Upper lobe of left lung (tissue), 4 donors: ENCODE measurements around the gene BTBD6.
"Not testable (repeated sequence)": the region's sequence is repeated elsewhere in the genome, so short reads cannot be mapped to it uniquely, and the experiment has no call there.

Experiments
- POLR2A ChIP-seq, 4 donors: fragments of 450-650 bp; IDR thresholded peaks; one replicate each; pipeline ENCODE4 v1.5.1; 2016 to 2017; ENCODE audit warnings: antibody characterized with exemption in 4 of 4, mild to moderate bottlenecking in 2 of 4
- POLR2AphosphoS5 ChIP-seq, 2 donors: sonication (generic); formaldehyde crosslinking; IDR thresholded peaks; one replicate each; pipeline ENCODE4 v1.5.1; 2017; ENCODE audit warnings: antibody characterized with exemption in 2 of 2

- not testable (repeated sequence) for TF ChIP-seq POLR2A, POLR2AphosphoS5 (IDR thresholded peaks at IDR 0.05)
Observed at GRCh38 chr14:105297311-105297710, 49.0 kb downstream of the BTBD6 start.
